NCI-H2029 treated with DMSO at 0.1 percent for 48 hours (cell line): ENCODE measurements around the gene MFAP3L.
"Not testable (repeated sequence)": the region's sequence is repeated elsewhere in the genome, so short reads cannot be mapped to it uniquely, and the experiment has no call there.

Source experiments
- DNase-seq: peaks from one replicate; lab custom pipeline; 2025; lab: John Stamatoyannopoulos, UW

The MFAP3L gene

DNA sequence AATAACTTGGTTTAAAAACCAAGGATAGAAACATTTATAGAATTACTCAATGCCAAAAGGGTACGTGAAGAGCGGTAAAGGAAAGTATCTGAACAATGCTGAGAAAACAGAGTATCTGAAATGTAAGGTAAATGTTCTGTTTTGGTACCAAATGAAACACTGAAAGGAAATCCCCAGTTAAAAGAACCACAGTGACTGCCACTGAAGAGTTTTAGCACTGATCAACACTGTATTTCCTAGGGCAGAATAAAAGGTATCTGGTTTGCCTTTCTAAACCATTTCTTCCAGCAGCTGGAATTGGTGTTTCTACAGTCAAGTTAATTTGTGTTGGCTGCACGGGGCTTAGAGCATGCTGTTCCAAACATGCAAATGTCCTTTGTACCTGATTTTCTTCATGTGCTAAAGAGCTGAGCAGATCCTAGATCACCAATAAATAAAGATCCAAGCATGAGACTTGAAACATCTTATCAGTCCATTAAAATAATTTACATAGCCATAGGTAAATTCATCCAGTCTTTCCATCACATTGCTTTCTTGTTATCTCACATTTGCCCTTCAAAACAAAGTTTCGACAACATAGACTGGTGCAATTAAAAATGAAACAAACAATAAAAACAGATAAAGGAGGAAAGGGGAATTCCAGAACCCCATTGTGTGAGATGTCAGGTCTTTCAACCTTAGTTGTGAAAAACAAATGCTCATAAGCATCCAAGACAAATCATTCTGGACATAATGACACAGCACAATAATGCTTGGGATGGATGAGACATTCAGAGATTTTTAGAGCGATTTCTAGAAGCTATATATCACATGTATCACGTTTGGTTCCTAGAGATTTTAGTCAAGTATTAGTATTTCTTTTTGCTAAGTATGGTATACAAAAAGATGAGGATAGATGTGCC lies 38.6 kb downstream of the MFAP3L start:
- no peak for DNase-seq

- DNase-seq: no peak
These were observed 39.8 kb downstream of the MFAP3L start for GRCh38 chr4:169986369-169986768.

DNA sequence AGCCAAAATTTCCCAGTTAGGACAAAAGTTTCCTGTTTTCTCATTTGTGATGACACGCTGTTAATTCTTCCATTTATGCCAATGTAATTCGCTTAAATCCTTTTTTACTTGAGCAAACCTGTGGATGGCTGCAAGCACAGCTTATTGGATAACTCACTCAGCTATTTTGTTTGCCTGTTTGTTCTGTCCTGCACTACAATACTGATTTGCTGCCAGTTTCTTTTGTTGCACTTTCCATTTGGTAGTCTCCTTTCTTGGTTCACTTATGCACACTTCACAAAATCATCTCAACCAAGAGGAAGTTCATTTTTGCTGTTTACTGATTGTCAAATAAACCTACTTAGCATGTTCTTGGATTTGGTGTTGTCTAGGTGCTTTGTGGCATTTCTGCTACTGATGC lies 40.3 kb downstream of the MFAP3L start:
- no peak for DNase-seq

DNA sequence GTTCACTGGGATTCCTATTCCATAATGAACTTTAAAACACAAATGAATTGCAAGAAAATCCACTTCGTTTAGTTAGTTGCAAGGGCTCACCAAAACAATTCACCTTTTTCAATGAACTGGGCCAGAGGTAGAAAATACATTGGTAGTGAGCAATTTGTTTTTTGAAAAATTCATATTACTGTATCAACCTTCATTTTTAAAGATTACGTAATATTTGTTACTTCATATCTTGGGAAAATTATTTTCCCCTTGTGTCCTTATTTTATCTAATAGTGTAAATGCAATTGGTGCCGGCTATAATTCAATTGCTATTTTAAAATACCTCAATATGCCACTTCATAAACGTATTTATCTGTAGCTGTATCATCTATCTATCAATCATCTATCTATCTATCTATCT lies 41.5 kb downstream of the MFAP3L start:
- no peak for DNase-seq

DNA sequence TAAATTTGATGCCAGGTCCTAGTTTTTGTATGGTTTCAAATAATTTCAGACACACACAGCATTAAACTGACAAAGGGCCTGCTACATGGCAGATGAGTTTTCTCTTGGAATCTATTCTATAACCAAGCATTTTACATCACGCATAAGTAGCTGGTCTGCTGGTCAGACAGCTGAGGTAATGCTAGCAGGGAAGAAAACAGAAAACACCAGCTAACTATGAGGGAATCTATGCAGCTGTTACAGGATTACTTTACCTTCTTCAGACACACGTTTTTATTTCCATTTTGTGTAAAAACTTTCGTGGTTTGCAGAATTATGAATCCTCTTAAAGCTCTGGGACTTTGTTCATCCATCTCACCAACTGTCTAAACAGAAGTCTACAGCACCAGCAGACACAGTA lies 42.0 kb downstream of the MFAP3L start:
- DNase-seq: no peak

DNA sequence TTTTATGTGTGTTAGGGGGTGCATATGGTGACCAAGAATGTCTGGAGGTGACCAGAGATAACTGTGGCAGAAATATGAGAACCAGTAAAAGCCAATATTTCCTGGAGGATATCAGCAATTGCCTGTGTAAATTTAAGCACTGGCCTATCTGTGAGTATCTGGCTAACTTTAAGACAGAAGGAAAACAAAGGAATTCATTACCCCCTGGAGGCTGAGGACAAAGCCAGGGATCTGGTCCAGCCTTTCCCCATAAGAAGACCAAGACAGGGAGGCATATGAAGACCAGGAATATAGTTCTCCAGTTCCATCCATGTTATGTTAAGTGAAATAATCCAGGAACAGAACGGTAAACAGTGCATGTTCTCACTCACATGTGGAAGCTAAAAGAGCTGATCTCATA lies 49.2 kb downstream of the MFAP3L start:
- DNase-seq: no peak

DNA sequence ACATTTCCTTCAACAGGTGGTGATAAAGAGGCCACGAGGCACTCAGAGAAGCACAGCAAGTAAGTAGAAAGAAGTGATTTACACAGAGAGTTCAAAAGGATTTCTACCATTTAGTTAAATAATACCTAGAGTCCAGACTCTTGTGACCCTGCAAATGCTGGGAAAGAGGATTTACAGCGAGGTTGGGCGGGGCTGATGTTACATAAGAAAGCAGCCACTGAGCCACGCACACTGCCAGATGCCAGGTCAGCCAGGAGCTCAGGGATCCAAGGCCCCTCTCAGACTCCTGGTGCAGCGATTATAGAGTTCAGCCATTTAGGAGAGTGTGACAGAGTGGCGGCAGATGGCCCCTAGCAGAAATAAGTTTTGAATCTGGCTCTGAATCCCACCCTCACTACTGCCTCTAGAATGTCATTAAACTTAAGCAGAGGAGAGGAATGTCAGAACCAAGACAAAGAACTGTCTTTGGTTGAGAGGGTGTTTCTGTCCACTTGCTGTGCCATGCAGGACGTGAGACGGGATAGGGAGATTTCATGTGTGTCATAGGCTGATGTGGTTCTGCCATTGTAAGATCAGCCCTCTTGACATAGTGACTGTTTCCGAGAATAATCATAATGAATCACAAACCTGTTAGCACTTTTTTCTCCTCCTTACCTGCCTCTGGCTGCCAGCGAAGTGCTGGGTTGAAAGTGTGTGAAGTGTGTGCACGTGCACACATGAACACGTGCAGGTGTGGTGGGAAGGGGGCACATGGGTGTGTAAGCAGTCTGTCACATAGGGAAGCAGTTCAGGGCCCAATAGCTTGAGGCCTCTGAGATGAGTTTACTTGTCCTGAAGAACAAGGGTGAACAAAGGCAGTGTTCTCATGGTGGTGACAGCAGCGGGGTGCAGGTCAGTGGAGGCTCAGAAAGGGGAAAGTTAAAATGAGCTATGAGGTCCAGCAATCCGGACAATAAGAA lies 50.1 kb downstream of the MFAP3L start:
- no peak for DNase-seq

- DNase-seq: no peak
These were observed 50.9 kb downstream of the MFAP3L start for GRCh38 chr4:169975131-169975837.

GRCh38 chr4:169971456-169972015 lies 54.7 kb downstream of the MFAP3L start:
- DNase-seq: no peak

- DNase-seq: no peak
These were observed 57.2 kb downstream of the MFAP3L start for GRCh38 chr4:169968999-169969398.

DNA sequence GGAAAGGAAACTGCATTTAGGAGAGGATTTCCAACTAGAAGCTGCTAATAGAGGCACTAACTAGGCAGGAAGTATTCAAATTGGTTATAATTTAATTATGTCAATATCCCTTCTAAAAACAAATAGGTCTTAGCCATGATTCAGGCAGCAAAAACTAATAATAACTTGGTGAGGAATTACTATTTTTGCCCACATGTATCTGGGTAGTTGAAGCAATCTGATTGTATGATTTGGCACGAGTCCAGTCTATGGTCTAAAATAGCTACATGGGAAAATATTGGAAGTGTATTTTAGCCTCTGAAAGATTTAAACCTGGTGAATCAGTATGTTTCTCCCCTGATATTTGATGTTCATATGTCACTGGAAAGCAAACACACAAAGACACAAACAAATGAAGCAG lies 62.2 kb downstream of the MFAP3L start:
- no peak for DNase-seq

GRCh38 chr4:169959254-169959653 lies 66.9 kb downstream of the MFAP3L start:
- DNase-seq: no peak

DNA sequence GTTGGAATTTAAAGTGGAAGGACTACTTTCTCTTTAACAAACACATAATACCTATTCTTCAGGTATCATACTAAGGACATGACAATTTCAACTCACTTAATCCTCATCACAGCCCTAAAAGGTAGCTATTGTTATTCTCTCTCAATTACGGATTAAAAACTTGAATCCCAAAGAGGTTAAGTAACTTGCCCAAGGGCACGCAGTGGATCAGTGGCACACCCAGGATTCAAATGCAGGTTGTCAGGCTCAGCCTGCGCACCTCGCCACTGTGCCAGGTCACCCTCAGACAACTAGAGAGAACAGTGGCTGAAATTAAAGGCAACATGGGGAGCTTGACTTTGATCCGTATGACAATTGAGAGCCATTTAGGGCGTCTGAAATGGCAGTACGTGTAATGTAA lies 67.6 kb downstream of the MFAP3L start:
- DNase-seq: no peak

GRCh38 chr4:169957785-169958184 lies 68.4 kb downstream of the MFAP3L start:
- no peak for DNase-seq

- no peak for DNase-seq
These were observed 69.9 kb downstream of the MFAP3L start for GRCh38 chr4:169956091-169956843.

DNA sequence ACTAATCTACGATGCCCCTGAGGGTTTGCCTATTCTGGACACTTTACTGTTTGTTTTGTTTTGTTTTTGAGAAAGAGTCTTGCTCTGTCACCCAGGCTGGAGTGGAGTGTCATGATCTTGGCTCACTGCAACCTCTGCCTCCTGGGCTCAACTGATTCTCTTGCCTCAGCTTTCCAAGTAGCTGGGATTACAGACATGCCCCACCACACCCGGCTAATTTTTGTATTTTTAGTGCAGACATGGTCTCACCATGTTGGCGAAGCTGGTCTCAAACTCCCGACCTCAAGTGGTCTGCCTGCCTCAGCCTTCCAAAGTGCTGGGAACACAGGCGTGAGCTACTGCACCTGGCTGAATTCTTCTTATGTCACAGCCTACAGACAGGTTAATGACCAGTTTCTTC lies 70.7 kb downstream of the MFAP3L start:
- no peak for DNase-seq

DNA sequence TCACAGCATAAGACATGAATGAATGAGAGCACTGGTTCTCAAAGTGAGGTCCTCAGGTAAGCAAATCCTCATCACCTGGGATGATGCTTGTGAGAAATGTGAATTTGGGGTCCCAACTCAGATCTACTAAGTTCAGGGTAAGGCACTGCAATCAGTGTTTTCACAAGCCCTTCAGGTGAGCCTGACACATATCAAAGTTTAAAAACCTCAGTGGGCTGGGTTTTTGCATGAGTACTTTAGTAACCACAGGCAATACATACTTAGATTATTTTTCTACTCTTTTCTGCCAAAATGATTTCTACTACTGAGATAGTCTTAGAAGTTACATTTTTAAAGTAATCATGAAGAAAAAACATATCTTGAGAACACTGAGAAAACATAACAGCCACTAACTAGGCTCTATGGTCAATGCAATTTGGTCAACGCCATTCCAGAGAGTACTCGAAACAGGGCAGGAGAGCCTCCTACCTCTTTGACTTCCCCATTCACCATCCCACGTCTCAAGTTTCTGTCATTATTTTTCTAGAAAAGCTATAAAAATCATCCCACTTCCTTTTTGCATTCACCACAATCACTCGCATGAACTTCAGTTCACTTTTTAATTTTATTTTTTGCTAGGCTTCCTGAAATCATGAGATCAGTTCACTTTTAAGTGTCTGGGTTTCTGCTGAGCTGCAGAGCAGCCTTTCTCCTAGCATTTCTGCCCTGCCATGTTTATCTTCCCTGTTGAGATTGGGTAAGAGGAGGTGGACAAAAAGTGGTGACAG lies 73.8 kb downstream of the MFAP3L start:
- DNase-seq: no peak

GRCh38 chr4:169948271-169948670 lies 77.9 kb downstream of the MFAP3L start:
- no peak for DNase-seq

DNA sequence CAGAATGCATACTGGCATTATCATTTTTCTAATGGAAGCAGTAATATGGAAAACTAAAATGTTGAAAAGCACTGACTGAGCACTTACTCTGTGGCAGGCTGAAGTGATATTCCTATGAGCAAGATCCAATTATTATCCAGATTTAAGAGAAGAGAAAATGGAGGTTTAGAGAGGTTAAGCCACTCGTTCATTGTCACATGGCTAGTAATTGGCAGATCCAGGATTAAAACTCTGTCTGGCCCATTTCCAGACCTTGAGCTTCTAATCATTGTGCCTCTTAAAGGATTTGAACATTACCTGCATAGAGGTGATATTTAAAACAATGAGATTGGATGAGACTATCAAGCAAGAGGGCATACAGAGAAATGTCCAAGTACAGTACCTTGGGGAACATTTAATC lies 80.6 kb downstream of the MFAP3L start:
- no peak for DNase-seq

DNA sequence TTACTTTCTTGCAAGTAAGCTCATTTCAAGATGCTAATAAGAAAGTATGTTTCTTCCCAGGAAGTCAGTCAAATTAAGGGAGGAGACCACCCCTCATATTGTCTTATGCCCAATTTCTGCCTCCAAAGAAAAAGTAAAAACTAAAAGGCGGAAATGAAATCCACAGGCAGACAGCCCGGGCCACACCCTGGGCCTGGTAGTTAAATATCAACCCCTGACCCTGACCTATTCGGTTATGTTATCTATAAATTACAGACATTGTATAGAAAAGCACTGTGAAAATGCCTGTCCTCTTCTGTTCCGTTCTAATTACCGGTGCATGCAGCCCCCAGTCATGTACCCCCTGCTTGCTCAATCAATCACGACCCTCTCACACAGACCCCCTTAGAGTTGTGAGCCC lies 82.6 kb downstream of the MFAP3L start:
- DNase-seq: not testable (repeated sequence)
